Daoy (cell line): ENCODE results near the gene SLC25A48. TPM values are rescaled to one million over a fixed set of nuclear protein-coding genes. Genes with fewer than 3 reads are reported as not detected.

ENCODE experiments used
- DNase-seq: peaks from one replicate; pipeline ENCODE4 v3.0.0-alpha.2; 2015; ENCODE audit warnings: low read depth
- total RNA-seq: library from RNA; depleted of rRNA; stranded (reverse); fragments of >200 nt; shearing (Covaris generic); gene quantifications from 2 replicates; pipeline ENCODE4 v1.2.3, GENCODE V29; 2014; rRNA removed

Gene SLC25A48, protein sequence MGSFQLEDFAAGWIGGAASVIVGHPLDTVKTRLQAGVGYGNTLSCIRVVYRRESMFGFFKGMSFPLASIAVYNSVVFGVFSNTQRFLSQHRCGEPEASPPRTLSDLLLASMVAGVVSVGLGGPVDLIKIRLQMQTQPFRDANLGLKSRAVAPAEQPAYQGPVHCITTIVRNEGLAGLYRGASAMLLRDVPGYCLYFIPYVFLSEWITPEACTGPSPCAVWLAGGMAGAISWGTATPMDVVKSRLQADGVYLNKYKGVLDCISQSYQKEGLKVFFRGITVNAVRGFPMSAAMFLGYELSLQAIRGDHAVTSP
- not detected in 2 replicates for total RNA-seq

DNA sequence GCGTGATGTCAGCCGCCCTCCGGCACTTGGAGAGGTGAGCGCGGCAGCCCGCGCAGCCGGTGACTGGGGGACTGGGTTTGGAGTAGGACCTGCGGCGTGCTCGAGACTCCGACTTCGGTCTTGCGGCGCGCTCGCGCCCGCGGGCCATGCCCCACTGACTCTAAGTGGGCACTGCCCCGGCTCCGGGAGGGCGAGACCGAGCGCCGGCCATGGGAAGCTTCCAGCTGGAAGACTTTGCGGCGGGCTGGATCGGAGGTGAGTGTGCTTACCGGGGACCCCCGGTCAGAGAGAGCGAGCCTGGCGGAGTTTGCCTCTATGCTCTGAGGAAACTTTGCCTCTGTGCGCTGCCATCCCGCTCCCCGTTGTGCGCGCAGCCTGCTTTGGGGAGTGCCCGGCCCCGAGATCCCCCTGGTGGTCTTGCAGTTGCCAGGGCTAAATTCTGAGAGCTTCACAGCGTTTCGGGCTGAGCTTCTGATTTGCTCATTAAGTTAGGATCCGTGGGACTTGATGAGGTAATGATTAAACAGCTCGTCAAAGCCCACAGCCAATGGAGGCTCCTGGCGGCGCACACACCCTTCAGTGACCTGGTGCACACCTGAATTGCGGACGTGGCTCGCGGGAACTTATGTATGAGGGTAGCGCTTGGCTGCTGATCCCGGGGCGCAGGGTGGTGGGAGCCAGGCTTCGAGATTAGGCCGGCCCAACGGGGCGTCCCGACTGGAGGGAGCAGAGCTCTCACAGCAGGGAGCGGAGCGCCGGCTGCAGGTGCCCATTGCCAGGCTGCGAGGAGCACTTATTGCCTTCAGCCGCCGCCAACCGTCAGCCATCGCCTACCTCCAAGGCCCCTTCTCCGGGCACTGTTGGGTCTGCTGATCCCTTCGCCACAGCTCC lies at the start of gene SLC25A48:
Gene SLC25A48, plus strand, starts transcription at position 25 of the 891 bp plus-strand sequence. Its CDS starts 185 bp downstream, at position 210.
- DNase-seq: peak; percentile 81

DNA sequence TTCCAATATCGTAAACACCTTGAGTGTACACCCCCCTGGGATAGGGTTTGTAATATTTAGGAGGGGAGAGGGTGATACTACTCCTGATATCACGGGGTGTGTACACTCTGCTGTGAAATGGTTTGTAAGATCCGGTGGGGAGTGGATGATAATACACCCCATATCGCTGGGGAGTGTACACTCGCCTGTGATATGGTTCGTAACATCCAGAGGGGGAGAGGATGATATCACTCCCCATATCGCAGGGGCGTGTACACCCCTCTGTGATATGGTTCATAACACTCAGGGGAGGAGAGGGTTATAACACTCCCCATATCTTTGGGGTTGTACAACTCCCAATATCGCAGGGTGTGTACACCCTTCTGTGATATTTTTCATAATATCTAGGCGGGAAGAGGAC lies 33.8 kb upstream of the SLC25A48 start:
- DNase-seq: no peak

DNA sequence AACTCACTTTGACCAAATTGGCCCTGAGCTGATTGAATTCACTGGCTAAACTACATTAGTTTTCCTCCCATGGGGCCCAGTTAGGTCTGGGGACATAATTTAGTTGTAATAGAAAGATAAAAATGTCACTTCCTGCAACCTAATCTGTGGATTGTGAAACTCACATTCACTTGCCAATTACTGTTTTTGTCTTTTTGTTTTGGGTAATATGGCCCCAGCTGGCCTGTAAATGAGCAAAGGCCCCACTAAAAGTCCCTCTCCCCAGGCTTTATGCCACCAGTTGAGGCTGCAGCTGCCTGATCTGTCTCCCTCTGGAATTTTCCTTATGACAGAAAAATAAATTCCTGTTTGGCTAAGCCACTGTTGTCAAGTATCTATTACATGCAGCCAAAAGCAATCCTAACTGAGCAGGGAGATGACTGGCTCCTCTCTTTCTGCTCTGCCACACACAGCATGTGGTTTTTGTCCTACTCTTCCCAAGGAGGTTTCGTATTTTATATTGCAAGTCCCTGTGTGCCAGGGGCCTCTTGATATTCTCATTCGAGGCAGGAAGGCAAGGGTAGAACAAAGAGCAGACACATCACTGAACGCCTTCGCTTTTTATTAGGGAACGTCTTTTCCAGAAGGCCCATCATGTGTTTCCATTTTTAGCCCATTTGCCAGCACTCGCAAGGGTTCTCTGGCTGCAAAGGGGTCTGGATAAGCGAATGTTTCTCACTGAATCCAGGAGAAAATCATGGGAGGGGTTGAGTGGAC lies 24.1 kb upstream of the SLC25A48 start:
- DNase-seq: no peak

DNA sequence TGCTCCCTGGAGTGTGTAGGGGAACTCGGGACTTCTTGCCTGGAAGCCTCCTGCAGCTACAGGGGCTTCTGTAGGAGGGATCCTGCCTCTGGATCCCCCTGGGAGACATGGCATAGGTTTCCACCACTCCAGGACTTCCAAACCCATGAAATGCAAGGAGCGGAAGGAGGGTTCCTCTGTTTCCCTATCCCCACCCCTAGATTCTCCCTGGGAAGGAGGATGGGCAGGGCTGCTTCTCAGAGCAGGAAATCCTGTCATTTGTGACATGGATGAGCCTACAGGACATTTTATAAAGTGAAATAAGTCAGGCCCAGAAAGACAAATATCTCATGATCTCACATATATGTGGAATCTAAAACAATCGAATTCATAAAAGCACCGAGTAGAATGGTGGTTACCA lies 23.5 kb upstream of the SLC25A48 start:
- DNase-seq: no peak

DNA sequence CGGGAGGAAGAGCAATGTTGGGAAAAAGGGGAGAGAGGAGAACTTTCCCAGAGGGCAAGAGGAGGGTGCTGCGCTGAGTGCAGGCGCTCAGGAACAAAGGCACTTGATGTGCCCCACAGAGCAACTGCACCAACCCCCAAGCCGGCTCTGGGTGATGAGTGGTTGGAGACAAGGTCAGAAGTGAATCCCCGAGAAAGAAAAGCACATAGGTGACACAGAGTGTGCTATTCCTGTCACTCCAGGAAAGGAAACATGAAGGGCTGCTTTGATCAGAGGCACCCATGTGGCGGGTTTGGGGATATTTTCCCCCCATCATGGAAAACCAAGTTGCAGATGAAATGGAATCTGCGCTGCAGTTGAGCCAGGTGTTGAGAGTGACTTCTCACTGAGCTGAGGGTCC lies 20.7 kb upstream of the SLC25A48 start:
- DNase-seq: no peak

DNA sequence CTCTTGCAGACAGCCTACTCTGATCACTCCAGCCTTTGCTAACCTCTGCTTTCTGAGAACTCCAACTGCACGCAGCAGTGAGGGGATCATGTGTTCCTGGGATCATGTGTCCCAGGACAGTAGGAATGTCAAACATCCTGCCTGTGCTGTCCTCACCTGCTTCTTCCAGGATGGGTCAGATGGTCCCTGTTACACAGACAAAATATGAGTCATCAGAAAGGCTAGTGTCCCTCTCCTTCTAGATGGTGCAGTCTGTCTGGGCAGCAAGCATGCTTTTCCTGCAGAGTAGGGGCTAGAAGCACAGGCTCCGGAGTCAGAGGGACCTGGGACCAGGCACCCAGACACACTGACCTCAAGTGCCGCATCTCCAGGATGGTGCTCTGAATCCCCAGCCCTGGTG lies 20.1 kb upstream of the SLC25A48 start:
- DNase-seq: no peak

DNA sequence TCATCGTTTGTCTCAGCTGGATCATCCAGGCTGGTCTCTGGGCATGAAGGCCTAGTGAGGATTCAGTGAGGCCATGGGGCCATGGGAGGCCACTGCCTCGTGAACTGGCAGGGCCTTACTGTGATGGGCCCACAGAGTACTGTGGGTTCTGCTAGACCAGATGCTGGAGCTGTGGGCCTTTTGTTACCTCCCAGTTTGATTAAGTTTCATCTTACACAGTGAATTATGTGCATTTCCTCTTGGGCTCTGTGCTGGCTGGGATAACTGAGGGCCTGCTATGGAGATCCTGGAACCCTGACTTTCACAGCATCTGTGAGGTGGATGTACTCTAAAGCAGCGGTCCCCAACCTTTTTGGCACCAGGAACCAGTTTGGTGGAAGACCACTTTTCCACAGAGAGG lies 19.7 kb upstream of the SLC25A48 start:
- no peak for DNase-seq

DNA sequence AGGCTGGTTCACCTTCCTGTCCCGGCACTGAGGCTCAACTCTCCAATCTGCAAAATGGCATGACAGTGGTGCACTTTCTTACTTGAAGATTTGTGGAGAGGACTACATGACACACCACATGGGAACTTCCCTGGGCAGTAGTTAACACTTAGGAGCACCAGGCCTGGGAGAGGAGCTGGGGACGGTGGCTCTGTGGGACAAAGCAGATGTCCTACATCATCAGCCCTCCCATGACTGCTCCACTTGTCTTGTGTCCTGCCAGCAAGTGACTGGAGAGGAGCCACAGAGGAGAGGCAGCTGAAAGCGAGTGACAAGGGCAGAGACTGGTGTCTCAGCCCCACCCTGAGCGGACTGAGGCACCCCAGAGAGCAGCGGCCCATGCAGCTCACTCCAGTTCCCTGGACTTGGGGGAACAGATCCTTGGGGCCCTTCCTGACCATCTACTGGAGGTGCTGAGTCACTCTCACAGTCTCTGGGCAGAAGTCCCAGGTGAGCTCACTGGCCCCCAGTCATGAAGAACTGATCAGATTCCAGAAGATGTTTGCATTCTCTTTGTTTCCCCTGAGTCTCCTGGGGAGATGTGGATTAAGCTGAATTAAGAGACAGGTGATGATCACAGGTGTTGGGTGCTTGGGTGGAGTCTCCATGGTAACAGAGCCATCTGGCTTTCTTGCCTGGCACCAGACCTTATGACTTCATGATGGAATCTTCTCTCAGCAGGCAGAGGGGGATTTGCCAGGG lies 13.2 kb upstream of the SLC25A48 start:
- no peak for DNase-seq

DNA sequence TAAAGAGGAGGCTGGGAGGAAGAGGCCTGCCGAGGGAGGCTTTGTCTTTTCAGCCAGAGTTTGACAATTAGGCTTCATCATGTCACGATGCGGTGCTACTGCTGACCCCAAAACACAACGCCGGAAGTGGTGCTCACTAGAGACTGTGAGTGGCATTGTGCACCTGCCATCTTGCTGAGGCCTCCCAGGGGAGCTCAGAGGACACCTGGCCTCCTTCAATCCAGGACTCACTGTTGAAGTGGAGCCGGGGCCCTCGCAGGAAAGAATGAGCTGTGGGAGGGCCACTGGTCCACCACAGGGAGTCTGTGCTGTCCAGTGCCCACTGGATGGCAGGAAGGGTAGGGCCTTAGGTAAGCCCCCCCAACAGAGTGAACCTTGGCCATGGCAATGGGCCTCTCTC lies 12.7 kb upstream of the SLC25A48 start:
- DNase-seq: no peak

DNA sequence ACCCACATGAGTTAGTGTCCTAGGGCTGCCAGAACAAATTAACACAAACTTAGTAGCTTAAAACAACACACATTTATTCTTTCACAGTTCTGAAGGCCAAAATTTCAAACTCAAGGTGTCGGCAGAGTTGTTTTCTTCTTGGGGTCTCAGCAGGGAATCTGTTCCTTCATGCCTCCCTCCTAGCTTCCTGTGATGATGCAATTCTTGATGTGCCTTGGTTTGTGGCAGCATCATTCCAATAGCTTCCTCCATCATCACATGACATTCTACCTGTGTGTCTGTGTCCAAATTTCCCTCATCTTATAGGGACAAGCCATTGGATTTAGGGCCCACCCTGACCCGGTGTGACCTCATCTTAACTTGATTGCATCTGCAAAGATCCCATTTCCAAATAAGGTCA lies 12.2 kb upstream of the SLC25A48 start:
- DNase-seq: no peak

DNA sequence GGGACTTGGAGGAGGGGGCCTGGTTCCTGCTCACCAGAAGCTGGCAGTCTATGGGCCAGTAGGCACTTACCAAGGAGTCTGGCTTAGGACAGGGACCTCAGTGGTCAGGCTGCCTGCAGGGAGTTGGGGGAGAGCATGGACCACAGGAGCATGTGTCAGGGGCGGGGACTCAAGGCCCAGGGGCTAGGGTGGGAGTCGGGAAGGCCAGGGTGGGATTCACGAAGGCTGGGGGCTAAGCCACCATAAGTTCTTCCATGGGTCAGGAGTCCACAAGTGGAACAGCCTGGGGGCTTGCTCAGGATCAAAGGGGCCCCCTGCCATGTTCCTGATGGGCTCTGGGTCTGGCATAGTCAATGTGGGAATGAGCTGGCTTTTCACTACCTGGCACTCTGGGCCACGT lies 11.5 kb upstream of the SLC25A48 start:
- no peak for DNase-seq

DNA sequence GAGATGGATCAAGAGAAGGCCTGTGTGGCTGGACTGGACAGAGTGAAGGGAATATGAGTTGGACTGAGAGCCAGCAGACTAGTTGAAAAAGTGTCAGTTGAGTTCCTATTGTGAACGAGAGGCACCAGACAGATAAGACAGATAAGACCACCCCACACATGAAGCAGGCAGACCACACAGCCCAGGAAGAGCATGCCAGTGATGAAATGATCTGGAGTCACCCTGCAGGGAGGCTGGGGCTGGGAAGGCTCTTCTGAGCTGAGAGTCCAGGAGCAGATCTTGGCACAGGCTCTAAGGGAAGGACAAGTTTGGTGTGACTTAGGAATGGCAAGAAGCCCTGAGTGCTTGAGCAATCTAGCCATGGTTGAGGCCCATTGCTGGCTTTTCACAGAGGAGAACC lies 10.6 kb upstream of the SLC25A48 start:
- DNase-seq: no peak

DNA sequence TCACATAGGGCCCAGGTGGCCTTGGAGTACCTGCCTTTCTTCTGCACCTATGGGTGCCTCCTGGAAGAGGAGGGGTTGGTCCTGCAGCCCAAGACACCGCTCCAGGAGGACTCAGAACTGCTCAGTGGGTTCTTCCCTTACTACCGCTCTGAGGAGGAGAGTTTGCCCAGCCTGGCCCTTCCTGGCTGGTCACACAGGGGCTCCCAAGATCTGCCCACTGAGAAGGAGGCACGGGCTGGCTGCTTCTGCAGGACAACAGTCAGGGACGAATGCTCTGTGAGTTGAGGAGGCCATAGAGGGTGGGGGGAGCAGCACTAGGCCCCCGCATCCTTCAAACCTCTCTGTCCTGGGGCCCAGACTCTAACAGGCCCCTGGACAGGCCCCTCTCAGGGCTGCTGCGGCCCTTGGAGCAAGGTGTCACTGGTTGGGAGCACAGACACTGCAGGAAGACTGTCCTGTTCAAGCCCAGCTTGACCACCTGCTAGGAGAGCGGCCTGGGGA lies 9.9 kb upstream of the SLC25A48 start:
- no peak for DNase-seq

DNA sequence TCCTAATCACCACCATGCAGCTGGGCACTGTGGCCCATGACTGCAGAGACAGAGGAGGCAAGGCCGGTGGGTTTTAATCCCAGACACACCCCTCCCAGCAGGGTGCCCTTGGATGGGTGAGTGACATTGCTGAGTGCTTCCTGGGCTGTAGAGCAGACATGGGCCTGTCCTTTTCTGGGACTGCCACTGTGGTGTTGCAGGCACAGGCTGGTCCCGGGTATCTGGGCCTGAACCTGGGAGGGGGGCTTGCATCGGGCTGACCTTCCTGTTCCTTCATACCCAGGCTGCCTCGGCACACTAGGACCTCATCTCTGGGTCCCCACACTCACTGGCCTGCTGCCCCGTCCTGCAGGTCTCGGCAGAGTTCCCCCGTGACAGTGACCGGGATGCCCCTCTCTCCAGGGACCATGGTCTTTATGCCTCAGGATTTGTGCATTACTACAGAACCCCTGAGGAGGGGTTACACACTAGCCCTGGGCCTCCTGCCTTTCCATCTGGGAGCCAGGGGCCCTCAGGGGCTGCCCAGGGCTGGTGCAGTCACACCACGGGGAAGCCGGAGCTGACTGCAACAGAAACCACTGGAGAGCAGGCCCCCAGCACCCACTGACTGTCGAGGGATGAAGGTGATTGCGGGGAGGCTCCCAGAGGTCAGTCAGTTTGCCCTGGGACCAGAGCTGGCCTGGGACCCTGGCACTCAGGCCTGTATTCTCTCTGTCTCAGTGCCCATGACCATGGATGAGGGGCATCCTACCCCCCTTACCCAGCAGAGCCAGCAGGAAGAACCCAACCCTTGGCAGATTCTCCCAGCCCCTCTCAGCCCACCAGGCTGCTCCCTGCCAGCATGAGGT lies 8.9 kb upstream of the SLC25A48 start:
- no peak for DNase-seq

DNA sequence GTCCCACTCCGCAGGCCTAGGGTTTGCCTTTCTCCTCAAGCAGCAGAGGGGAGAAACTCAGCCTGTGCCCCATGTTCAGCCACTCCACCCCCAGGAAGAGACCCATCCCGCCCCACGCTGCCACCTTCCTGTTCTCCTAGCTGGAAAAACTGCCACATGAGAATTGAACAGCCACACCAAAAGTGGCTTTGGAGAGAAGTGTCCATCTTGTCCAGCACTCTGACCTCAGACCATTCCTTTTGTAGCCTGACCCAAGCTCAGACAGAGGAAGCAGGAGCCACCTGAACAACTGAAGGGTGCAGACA lies 8.3 kb upstream of the SLC25A48 start:
- DNase-seq: no peak

DNA sequence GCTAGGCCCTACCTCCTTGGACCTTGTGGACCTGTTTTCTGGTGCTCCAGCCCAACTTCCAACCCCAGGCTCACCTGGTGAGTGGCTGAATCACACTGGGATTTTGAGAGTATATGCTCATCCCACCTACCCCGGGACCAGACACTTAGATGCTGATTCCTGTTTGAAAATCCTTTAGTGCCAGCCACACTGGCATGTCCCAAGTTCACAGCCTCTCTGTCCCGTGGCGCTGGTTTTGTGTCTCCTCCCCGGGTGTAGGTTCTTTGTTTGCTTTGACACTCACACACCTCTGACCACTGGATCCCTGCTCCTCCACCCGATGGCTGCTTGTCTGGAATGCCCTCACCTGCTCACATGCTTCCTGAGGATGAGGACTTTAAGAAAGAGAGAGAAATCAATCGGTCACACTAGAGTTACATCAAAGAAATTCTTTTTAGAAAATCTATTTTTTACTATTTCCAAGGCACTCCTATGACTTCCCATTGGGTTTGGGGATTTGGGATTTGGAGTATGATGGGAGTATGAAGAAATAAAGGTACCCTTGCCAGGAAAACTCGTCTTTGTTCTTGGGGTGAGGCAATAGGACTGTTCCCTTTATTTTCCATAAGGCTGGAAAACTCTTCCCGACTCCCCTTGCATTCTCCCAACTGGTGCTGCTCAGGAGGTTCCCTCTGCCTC lies 7.3 kb upstream of the SLC25A48 start:
- no peak for DNase-seq

DNA sequence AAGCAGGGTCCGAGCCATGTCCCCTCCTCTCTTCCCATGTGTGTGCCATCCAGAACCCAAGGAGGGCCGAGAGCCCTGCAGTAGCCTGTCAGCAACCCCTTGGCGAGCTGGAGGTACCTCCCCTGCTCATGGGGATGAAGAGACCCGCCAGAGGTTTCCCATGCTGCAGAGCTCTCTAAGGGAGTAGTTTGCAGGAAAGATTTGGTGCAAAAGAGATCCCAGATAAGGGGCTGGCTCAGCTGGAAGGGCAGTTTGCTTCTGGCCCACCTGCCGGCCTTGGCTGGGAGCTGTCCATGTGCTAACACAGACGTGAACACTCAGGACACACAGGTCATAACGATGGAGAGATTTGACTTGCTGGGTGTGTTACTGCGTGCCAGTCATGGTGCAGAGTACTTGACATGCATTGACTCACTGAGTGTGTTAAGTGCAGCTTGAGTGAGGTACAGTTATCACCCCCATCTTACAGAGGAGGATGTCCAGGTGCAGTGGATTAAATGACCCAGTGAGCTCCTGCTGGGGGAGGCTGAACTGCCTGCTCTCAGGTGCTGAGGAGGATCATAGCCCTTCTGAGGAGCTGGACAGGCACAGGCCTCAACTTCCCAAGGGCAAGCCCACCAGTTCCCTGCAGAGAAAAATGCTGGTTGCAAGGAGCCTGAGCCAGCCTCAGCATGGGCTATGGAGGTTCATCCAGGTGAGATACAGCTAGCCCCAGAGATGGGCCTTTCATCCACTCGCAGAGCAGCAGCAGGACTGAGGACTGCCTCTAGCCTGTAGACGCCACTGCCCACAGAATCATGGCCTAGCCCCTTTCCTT lies 6.3 kb upstream of the SLC25A48 start:
- no peak for DNase-seq

DNA sequence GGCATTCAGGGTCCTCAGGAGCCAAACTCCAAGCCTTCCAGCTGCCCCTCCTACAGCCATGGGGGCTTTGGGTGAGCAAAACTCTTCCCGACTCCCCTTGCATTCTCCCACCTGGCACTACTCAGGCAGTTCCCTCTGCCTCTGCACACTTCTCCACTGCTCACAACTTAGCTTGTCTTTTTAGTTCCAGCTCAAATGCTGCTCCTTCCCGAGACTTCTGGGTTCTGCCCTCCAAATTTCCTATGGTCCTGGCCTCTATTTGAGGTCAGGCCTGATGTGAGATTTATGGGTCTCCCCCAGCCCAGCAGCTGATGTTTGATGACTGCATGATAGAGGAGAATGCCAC lies 5.7 kb upstream of the SLC25A48 start:
- no peak for DNase-seq

DNA sequence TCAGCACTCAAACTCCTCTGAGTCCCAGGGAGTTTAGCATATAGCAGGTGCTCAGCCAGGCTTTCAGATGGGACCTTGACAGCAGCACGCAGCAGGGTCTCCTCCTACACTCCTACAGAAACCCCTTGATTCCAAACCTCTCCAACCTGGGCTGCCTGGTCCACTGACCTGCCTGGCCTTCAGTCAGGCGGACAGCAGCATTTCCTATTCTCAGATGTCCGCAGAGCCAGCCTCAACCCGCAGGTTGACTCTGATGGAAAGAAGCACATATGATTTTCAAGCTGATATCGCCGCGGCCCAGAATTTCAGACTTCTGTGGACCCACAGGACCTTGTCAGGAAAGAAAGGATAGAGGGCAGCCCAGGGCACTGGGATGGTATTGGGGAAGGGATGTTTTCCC lies 5.3 kb upstream of the SLC25A48 start:
- no peak for DNase-seq
